Endodermal cell (in vitro differentiated cells): ENCODE measurements around the gene CD72. TPM values are rescaled to one million over a fixed set of nuclear protein-coding genes. Genes with fewer than 3 reads are reported as not detected.

Experiments
- DNase-seq: peaks from one replicate; pipeline ENCODE4 v3.0.0-alpha.2; 2017
- H3K27ac ChIP-seq: 2 replicates; pipeline ENCODE4 v1.5.1; 2013; ENCODE audit warnings: mild to moderate bottlenecking, low read depth, low read length, moderate library complexity
- H3K27me3 ChIP-seq: 2 replicates; pipeline ENCODE4 v1.6.1; 2013; ENCODE audit warnings: mild to moderate bottlenecking, low read length, moderate library complexity; ENCODE audit not compliant: insufficient read depth, control insufficient read depth, poor library complexity, severe bottlenecking
- H3K36me3 ChIP-seq: 2 replicates; pipeline ENCODE4 v1.7.0; 2013; ENCODE audit warnings: mild to moderate bottlenecking, low read length, moderate library complexity; ENCODE audit not compliant: control insufficient read depth, insufficient read depth
- H3K4me1 ChIP-seq: one replicate; pipeline ENCODE4 v1.7.0; 2013; ENCODE audit warnings: low read length; ENCODE audit not compliant: control insufficient read depth, insufficient read depth
- H3K4me3 ChIP-seq: 2 replicates; pipeline ENCODE4 v1.5.1; 2013; ENCODE audit warnings: mild to moderate bottlenecking, low read length, moderate library complexity
- H3K9ac ChIP-seq: 2 replicates; pipeline ENCODE4 v1.6.1; 2013; ENCODE audit warnings: mild to moderate bottlenecking, low read length, moderate library complexity; ENCODE audit not compliant: poor library complexity, severe bottlenecking; ENCODE audit errors: extremely low read depth
- H3K9me3 ChIP-seq: 2 replicates; pipeline ENCODE4 v1.6.1; 2013; ENCODE audit warnings: mild to moderate bottlenecking, low read length, moderate library complexity; ENCODE audit not compliant: control insufficient read depth
- H3K27ac Mint-ChIP-seq: 2 replicates; pipeline ENCODE4 v1.8.0; 2020; ENCODE audit warnings: mixed read lengths
- H3K27me3 Mint-ChIP-seq: 2 replicates; pipeline ENCODE4 v1.8.0; 2021; ENCODE audit warnings: mild to moderate bottlenecking, mixed read lengths; ENCODE audit not compliant: insufficient read depth
- H3K36me3 Mint-ChIP-seq: 2 replicates; pipeline ENCODE4 v1.8.0; 2020; ENCODE audit warnings: low read depth, mixed read lengths
- H3K4me1 Mint-ChIP-seq: 2 replicates; pipeline ENCODE4 v1.8.0; 2020; ENCODE audit warnings: mixed read lengths
- H3K4me3 Mint-ChIP-seq: 2 replicates; pipeline ENCODE4 v1.8.0; 2020; ENCODE audit warnings: mild to moderate bottlenecking, moderate library complexity, mixed read lengths
- H3K9me3 Mint-ChIP-seq: 2 replicates; pipeline ENCODE4 v1.8.0; 2020; ENCODE audit warnings: mild to moderate bottlenecking, mixed read lengths
- CTCF ChIP-seq: fragments of 200-600 bp; sonication (generic); conservative IDR thresholded peaks from 2 replicates; pipeline ENCODE4 v1.5.0; 2021; ENCODE audit warnings: antibody characterized with exemption, mild to moderate bottlenecking
- WGBS, 2 experiments: methylation state at CpG; one replicate each; pipeline versions ENCODE4 v1.1.5 to v1.1.7; 2013; ENCODE audit warnings: missing lambda C conversion rate in 2 of 2, mixed read lengths in 1 of 2; ENCODE audit not compliant: insufficient coverage in 1 of 2, insufficient read length in 1 of 2; 5-methylcytosine and 5-hydroxymethylcytosine counted together
- total RNA-seq, 2 donors: library from RNA; stranded (reverse); fragmentation: NEBNext Ultra II Directional in 1 of 2; extraction: Animal tissue kit (Norgen Biotek cat#: 25700) in 1 of 2; gene quantifications; 2 replicates in 1 of 2; 3 replicates in 1 of 2; pipeline ENCODE4 v1.2.1, GENCODE V29; 2021

The CD72 gene
- total RNA-seq, 2 donors from 2014 or later = 2.4 to 6.9 TPM

DNA sequence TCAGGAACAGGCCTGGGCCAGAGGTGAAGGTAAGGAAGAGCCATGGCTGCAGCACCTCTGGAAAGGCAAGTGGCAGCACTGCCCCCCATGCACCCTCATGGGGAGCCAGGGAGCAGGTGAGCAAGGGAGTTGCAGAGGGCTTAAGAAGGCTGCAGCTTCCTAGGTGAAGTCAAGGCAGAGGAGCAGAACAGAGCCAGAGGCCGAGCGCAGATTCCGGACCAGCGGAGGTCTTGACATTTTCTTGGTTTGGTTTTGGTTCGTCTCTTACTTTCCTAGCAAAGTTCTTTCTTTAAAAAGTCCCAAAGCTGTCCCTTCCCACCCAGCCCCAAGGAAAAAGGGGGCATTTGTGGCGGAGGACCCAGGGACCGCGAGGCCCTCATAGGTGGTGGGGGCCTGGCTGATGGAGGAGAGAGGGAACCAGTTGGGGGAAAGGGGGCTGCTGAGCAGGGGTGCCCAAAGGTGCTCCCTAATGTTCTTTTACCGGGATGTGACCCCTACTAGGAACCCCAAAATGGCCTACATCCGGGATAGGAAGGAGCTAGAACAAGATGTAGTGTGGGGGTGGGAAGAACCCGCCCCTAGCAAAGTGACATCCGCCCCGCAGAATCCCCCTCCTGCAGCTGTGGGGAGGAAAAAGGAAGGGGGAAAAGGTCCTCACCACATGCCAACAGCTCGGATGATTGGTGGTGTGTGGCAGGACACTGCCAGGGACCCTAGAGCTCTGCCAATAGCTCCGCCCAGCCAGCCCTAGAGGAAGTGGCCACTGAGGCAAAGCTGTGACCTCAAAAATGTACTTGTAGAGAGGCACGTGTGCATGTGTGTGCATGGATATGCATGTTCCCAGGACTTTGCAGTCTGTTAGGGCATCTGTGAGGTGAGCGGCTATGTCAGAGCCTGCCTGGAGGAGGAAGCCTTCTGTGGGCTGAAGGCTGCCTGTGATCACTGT, 914 bp upstream of the CD72 start:
- no peaks in the 10 kb centered on the region for H3K36me3 Mint-ChIP-seq
- Histone ChIP-seq H3K9ac (no peak overlapping the region), H3K27ac (no peak overlapping the region), H3K4me1 (no peaks in the 10 kb centered on the region), H3K9me3 (no peaks in the 10 kb centered on the region), H3K36me3 (no peaks in the 10 kb centered on the region), H3K27me3 (peaks cover 38% of the 10 kb centered on the region), H3K4me3 (no peak overlapping the region)
- peaks cover 53% of the 10 kb centered on the region for H3K27me3 Mint-ChIP-seq
- 90 to 97% methylated on average over 6 to 17 of the region's 17 CpGs for WGBS, 2 experiments
- H3K4me3 Mint-ChIP-seq = no peak overlapping the region
- no peaks in the 10 kb centered on the region for H3K9me3 Mint-ChIP-seq
- no peak for DNase-seq
- H3K27ac Mint-ChIP-seq = no peak overlapping the region
- TF ChIP-seq CTCF = no peak
- H3K4me1 Mint-ChIP-seq = peaks cover 12% of the 10 kb centered on the region

DNA sequence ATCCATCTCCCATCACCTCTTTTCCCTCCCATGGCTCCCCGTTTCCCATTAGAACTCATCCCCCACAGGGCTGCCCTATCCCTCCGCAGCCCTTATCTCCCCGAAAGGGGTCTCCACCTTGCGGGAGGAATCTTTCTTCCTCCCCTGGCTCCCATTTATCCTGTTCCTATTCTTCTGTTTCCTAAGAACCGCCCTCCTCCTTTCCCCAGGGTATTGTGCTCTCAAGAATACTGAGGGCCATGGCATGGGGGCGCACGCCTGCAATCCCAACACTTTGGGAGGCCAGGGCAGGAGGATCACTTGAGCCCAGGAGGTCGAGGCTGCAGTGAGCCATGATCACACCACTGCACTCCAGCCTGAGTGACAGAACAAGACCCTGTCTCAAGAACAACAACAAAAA, 665 bp downstream of the CD72 start:
- WGBS, 2 experiments = 80 to 83% methylated on average over 4 to 8 of the region's 8 CpGs
- peaks cover 45% of the 10 kb centered on the region for H3K27me3 ChIP-seq
- H3K4me3 Mint-ChIP-seq = peak overlapping the region; percentile 58
- H3K4me1 Mint-ChIP-seq = peaks cover 12% of the 10 kb centered on the region
- H3K9me3 Mint-ChIP-seq = no peaks in the 10 kb centered on the region
- no peaks in the 10 kb centered on the region for H3K36me3 ChIP-seq
- H3K9me3 ChIP-seq = no peaks in the 10 kb centered on the region
- H3K9ac ChIP-seq = no peak overlapping the region
- H3K27ac ChIP-seq = no peak overlapping the region
- H3K27ac Mint-ChIP-seq = no peak overlapping the region
- no peaks in the 10 kb centered on the region for H3K36me3 Mint-ChIP-seq
- TF ChIP-seq CTCF = no peak
- DNase-seq = no peak
- H3K4me3 ChIP-seq = peak overlapping the region; percentile 68
- peaks cover 65% of the 10 kb centered on the region for H3K27me3 Mint-ChIP-seq
- H3K4me1 ChIP-seq = no peaks in the 10 kb centered on the region

- 14 to 24% methylated on average over 34 to 51 of the region's 51 CpGs for WGBS, 2 experiments
- Histone ChIP-seq H3K4me1 (no peaks in the 10 kb centered on the region), H3K27me3 (peaks cover 45% of the 10 kb centered on the region), H3K36me3 (no peaks in the 10 kb centered on the region), H3K27ac (no peak overlapping the region), H3K4me3 (peak overlapping the region; percentile 68), H3K9ac (no peak overlapping the region), H3K9me3 (no peaks in the 10 kb centered on the region)
- Mint-ChIP-seq H3K4me3 (peak overlapping the region; percentile 58), H3K27ac (no peak overlapping the region), H3K27me3 (peaks cover 65% of the 10 kb centered on the region), H3K4me1 (peaks cover 12% of the 10 kb centered on the region), H3K36me3 (no peaks in the 10 kb centered on the region), H3K9me3 (no peaks in the 10 kb centered on the region)
- TF ChIP-seq CTCF = no peak
- peak; percentile 76 for DNase-seq
These were observed 1.3 kb downstream of the CD72 start for GRCh38 chr9:35616681-35617459.
